ENCODE data around the gene PCDHGA3. TPM values are rescaled to one million over a fixed set of nuclear protein-coding genes. Genes with fewer than 3 reads are reported as not detected.
"Not testable (repeated sequence)": the region's sequence is repeated elsewhere in the genome, so short reads cannot be mapped to it uniquely, and the experiment has no call there.

The PCDHGA3 gene
- total RNA-seq, 1 donor from 2014 or later: 1.8 TPM

- TF ChIP-seq CTCF (IDR thresholded peaks at IDR 0.05): no peak
- no peak overlapping the region for H3K4me3 ChIP-seq
- H3K9me3 ChIP-seq: peaks cover 21% of the 10 kb centered on the region
- no peaks in the 10 kb centered on the region for H3K36me3 ChIP-seq
- no peaks in the 10 kb centered on the region for H3K4me1 ChIP-seq
- peaks cover 15% of the 10 kb centered on the region for H3K27me3 ChIP-seq (ENCODE audit: low read depth)
- no peak for ATAC-seq
- intact Hi-C loops (cut with DNase I): no loop called here
- H3K27ac ChIP-seq: no peak overlapping the region
- DNase-seq: no peak
Observed at GRCh38 chr5:141328231-141328630, 15.4 kb upstream of the PCDHGA3 start.

GRCh38 chr5:141330299-141331080 lies 13.1 kb upstream of the PCDHGA3 start, which contains the start of gene PCDHGA1:
TSS of gene PCDHGA1 (plus strand) at chr5:141330514.
- Histone ChIP-seq H3K27ac (no peak within 1 kb of the TSS), H3K9me3 (peaks cover 18% of the 10 kb centered on the region), H3K36me3 (no peaks in the 10 kb centered on the region), H3K4me3 (no peak within 1 kb of the TSS), H3K4me1 (no peaks in the 10 kb centered on the region), H3K27me3 (ENCODE audit: low read depth) (peaks cover 22% of the 10 kb centered on the region)
- TF ChIP-seq CTCF (IDR thresholded peaks at IDR 0.05): peak; percentile 21
- intact Hi-C loops (cut with DNase I): no loop called here
- ATAC-seq (no peak), DNase-seq (no peak)

GRCh38 chr5:141332571-141332970 lies 11.1 kb upstream of the PCDHGA3 start:
- DNase-seq; H3K4me3 ChIP-seq; H3K4me1 ChIP-seq; ATAC-seq; intact Hi-C loops (cut with DNase I); H3K27ac ChIP-seq; H3K36me3 ChIP-seq: not testable (repeated sequence)
- H3K27me3 ChIP-seq (ENCODE audit: low read depth): peaks cover 19% of the 10 kb centered on the region
- H3K9me3 ChIP-seq: peaks cover 28% of the 10 kb centered on the region

GRCh38 chr5:141338538-141339306 lies 4.9 kb upstream of the PCDHGA3 start, which contains the start of gene PCDHGA2:
TSS of gene PCDHGA2 (plus strand) at chr5:141338760.
- no peak for ATAC-seq
- Histone ChIP-seq H3K36me3 (no peaks in the 10 kb centered on the region), H3K27me3 (ENCODE audit: low read depth) (peaks cover 16% of the 10 kb centered on the region), H3K27ac (no peak within 1 kb of the TSS), H3K9me3 (peaks cover 56% of the 10 kb centered on the region), H3K4me3 (peak within 1 kb of the TSS; percentile 29), H3K4me1 (no peaks in the 10 kb centered on the region)
- TF ChIP-seq CTCF (IDR thresholded peaks at IDR 0.05): peak; percentile 29
- DNase-seq: no peak
- intact Hi-C loops (cut with DNase I): no loop called here

- H3K27me3 ChIP-seq (ENCODE audit: low read depth); H3K27ac ChIP-seq; ATAC-seq; H3K4me1 ChIP-seq; H3K4me3 ChIP-seq; H3K36me3 ChIP-seq; intact Hi-C loops (cut with DNase I); DNase-seq: not testable (repeated sequence)
- peaks cover 68% of the 10 kb centered on the region for H3K9me3 ChIP-seq
Observed at GRCh38 chr5:141340781-141341354, 2.8 kb upstream of the PCDHGA3 start.

GRCh38 chr5:141342773-141343172 lies 856 bp upstream of the PCDHGA3 start:
- no peaks in the 10 kb centered on the region for H3K4me1 ChIP-seq
- no peak for TF ChIP-seq CTCF (IDR thresholded peaks at IDR 0.05)
- intact Hi-C loops (cut with DNase I): no loop called here
- no peak overlapping the region for H3K4me3 ChIP-seq
- H3K27me3 ChIP-seq (ENCODE audit: low read depth): peaks cover 3% of the 10 kb centered on the region
- H3K9me3 ChIP-seq: peaks cover 64% of the 10 kb centered on the region
- DNase-seq: no peak
- ATAC-seq: no peak
- H3K27ac ChIP-seq: no peak overlapping the region
- H3K36me3 ChIP-seq: no peaks in the 10 kb centered on the region

Data from lower lobe of right lung (tissue), 2 donors.